ENCODE results near the gene CHN2. TPM values are rescaled to one million over a fixed set of nuclear protein-coding genes. Genes with fewer than 3 reads are reported as not detected.

Gene CHN2
- total RNA-seq, 1 donor from 2014 or later: 8.0 TPM

DNA sequence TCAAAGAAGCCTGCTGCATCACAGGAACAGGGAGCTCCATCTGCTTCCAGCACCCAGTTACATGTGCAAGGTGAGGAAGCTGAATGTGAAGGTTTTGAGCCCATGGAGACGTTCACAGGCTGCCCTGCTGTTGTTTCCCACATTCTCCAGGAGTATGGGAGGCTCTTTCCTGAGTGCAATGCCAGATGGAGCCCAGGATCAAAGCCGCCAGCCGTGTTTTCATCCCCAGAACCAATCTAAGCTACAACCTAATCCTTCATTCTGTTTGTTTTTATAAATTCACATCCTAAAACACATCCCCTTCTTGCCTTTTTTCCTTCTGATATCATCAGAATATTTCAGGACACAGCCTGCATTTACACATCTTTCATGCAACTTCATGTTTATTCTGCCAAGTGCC is 270.2 kb downstream of the CHN2 start:
- Mint-ChIP-seq H3K4me3 (no peak overlapping the region), H3K36me3 (no peaks in the 10 kb centered on the region), H3K4me1 (peaks cover 3% of the 10 kb centered on the region), H3K9me3 (no peaks in the 10 kb centered on the region), H3K27me3 (ENCODE audit: low read depth) (no peaks in the 10 kb centered on the region), H3K27ac (no peak overlapping the region)
- TF ChIP-seq, protein P1, sequence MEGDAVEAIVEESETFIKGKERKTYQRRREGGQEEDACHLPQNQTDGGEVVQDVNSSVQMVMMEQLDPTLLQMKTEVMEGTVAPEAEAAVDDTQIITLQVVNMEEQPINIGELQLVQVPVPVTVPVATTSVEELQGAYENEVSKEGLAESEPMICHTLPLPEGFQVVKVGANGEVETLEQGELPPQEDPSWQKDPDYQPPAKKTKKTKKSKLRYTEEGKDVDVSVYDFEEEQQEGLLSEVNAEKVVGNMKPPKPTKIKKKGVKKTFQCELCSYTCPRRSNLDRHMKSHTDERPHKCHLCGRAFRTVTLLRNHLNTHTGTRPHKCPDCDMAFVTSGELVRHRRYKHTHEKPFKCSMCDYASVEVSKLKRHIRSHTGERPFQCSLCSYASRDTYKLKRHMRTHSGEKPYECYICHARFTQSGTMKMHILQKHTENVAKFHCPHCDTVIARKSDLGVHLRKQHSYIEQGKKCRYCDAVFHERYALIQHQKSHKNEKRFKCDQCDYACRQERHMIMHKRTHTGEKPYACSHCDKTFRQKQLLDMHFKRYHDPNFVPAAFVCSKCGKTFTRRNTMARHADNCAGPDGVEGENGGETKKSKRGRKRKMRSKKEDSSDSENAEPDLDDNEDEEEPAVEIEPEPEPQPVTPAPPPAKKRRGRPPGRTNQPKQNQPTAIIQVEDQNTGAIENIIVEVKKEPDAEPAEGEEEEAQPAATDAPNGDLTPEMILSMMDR (IDR thresholded peaks at IDR 0.05; ENCODE audit: unreplicated experiment): no peak
- DNase-seq (ENCODE audit: low spot score in 2 of 2, unreplicated experiment in 2 of 2): no peak

GRCh38 chr7:29467193-29467926 is 272.8 kb downstream of the CHN2 start:
- TF ChIP-seq, protein P1 (IDR thresholded peaks at IDR 0.05; ENCODE audit: unreplicated experiment): no peak
- no peak overlapping the region for H3K27ac Mint-ChIP-seq
- DNase-seq (ENCODE audit: low spot score in 2 of 2, unreplicated experiment in 2 of 2): no peak
- H3K27me3 Mint-ChIP-seq (ENCODE audit: low read depth): no peaks in the 10 kb centered on the region
- no peak overlapping the region for H3K4me3 Mint-ChIP-seq
- no peaks in the 10 kb centered on the region for H3K36me3 Mint-ChIP-seq
- H3K4me1 Mint-ChIP-seq: peaks cover 3% of the 10 kb centered on the region
- no peaks in the 10 kb centered on the region for H3K9me3 Mint-ChIP-seq

- Mint-ChIP-seq H3K4me3 (no peak overlapping the region), H3K36me3 (no peaks in the 10 kb centered on the region), H3K27me3 (ENCODE audit: low read depth) (no peaks in the 10 kb centered on the region), H3K27ac (no peak overlapping the region), H3K9me3 (no peaks in the 10 kb centered on the region), H3K4me1 (peaks cover 3% of the 10 kb centered on the region)
- DNase-seq (ENCODE audit: low spot score in 2 of 2, unreplicated experiment in 2 of 2): no peak
- TF ChIP-seq, protein P1 (IDR thresholded peaks at IDR 0.05; ENCODE audit: unreplicated experiment): no peak
Observed at GRCh38 chr7:29468196-29468595, 273.6 kb downstream of the CHN2 start.

DNA sequence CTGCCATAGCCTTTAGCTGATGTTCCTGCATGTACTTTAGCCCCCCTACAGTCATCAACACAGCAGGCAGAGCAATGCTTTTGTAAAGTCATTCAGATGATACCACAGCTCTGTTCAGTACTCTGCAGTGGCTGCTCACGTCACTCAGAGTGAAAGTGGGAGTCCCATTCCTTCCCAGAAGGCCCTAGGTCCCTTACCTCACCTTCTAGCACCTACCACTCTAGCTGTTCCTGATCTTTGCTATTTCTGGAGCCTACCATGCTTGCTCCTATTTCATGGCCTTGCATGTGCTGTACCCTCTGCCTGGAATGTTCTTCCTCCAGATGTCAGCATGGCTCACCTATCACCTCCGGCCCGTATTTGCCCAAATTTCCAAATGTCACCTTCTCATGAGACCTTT is 274.7 kb downstream of the CHN2 start:
- DNase-seq (ENCODE audit: low spot score in 2 of 2, unreplicated experiment in 2 of 2): no peak
- no peaks in the 10 kb centered on the region for H3K36me3 Mint-ChIP-seq
- TF ChIP-seq, protein P1 (IDR thresholded peaks at IDR 0.05; ENCODE audit: unreplicated experiment): no peak
- peaks cover 3% of the 10 kb centered on the region for H3K4me1 Mint-ChIP-seq
- H3K9me3 Mint-ChIP-seq: no peaks in the 10 kb centered on the region
- H3K4me3 Mint-ChIP-seq: no peak overlapping the region
- no peaks in the 10 kb centered on the region for H3K27me3 Mint-ChIP-seq (ENCODE audit: low read depth)
- no peak overlapping the region for H3K27ac Mint-ChIP-seq

DNA sequence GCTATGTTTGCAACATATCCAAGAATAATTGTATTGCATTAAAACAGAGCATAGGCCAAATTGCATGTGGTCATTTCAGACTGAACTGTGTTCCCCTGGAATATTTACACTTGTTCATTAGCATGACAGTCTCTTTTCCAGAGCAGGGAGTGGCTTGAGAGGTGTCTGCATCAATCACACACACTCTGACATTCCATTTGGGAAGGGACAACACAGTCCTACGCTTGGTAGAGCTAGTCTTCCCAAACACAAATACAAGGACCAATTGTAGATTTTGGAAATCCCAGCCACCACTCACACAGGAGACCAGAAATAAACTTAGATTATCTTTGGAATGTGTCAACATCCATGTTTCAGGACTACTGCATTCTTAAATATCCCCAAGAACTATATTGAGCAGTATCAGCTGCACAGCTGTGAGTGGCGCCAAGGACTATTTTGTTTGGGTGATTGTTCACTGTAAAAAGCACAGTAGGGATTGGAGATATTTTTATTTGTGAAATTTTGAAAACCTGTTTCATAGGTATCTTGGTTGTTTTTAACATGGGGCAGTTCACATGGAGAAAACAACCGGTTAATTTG is 275.5 kb downstream of the CHN2 start:
- TF ChIP-seq, protein P1 (IDR thresholded peaks at IDR 0.05; ENCODE audit: unreplicated experiment): no peak
- H3K27ac Mint-ChIP-seq: no peak overlapping the region

More for the DNA sequence above, 275.5 kb downstream of the CHN2 start:
- H3K27me3 Mint-ChIP-seq (ENCODE audit: low read depth): no peaks in the 10 kb centered on the region
- no peak for DNase-seq (ENCODE audit: low spot score in 2 of 2, unreplicated experiment in 2 of 2)
- H3K4me3 Mint-ChIP-seq: no peak overlapping the region
- H3K9me3 Mint-ChIP-seq: no peaks in the 10 kb centered on the region
- peaks cover 3% of the 10 kb centered on the region for H3K4me1 Mint-ChIP-seq
- no peaks in the 10 kb centered on the region for H3K36me3 Mint-ChIP-seq
